Cardiac muscle cell (in vitro differentiated cells and primary cell): ENCODE data around the gene ZNF284. TPM values are rescaled to one million over a fixed set of nuclear protein-coding genes. Genes with fewer than 3 reads are reported as not detected.
"Not testable (repeated sequence)": the region's sequence is repeated elsewhere in the genome, so short reads cannot be mapped to it uniquely, and the experiment has no call there.

ENCODE experiments used
- DNase-seq, 2 donors: peaks; one replicate each; pipeline versions ENCODE4 v3.0.0 to v3.0.0-alpha.2; 2010 to 2017; ENCODE audit warnings: low read depth in 1 of 2, low spot score in 1 of 2
- H3K27ac ChIP-seq: fragments of 200-600 bp; sonication (generic); 2 replicates; pipeline ENCODE4 v1.5.1; 2016
- H3K27me3 ChIP-seq: fragments of 200-600 bp; sonication (generic); 2 replicates; pipeline ENCODE4 v1.6.0; 2016; ENCODE audit warnings: control low read depth
- H3K36me3 ChIP-seq: fragments of 200-600 bp; sonication (generic); 2 replicates; pipeline ENCODE4 v1.5.1; 2016; ENCODE audit warnings: control low read depth
- H3K4me1 ChIP-seq: fragments of 200-600 bp; sonication (generic); 2 replicates; pipeline ENCODE4 v1.8.1; 2017; ENCODE audit warnings: low read depth, mild to moderate bottlenecking, mixed run types
- H3K4me3 ChIP-seq: fragments of 200-600 bp; sonication (generic); 2 replicates; pipeline ENCODE4 v1.5.1; 2016; ENCODE audit warnings: mild to moderate bottlenecking
- H3K9me3 ChIP-seq: fragments of 200-600 bp; sonication (generic); 2 replicates; pipeline ENCODE4 v1.5.1; 2017; ENCODE audit warnings: low read depth, mild to moderate bottlenecking, control low read depth
- polyA plus RNA-seq: library from polyadenylated mRNA; unstranded; fragments of >200 nt; fragmentation: Nextera tagmentation; extraction: Ambion mirVana; gene quantifications from 2 replicates; pipeline ENCODE4 v1.2.1, GENCODE V29; 2016
- total RNA-seq: library from RNA; depleted of rRNA; stranded (reverse); fragments of >200 nt; gene quantifications from 2 replicates; pipeline ENCODE4 v1.2.3, GENCODE V29; 2016
- TF ChIP-seq, protein P1 (sequence below): IDR thresholded peaks from 2 replicates; pipeline ENCODE4 v1.5.1; 2012; ENCODE audit warnings: low read depth, mild to moderate bottlenecking, low read length

The ZNF284 gene
- total and polyA plus RNA-seq, 2 experiments from 2014 or later = 1.7 to 3.5 TPM

DNA sequence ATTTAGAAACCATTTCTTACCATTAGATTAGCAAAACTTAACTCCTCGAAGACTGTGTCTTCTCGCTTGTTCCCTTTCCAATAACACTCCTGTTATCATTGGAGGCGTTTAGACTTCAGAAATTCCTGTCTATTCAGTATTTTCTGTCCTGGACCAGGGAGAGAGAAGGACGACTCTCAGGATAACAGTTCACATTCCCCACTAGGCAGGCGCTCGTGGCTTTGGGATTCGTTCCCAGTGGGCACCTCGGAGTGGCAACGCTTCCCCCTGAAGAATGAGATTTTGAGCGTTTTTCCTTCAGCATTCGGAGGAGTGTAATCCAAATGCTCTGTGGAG, 40.8 kb downstream of the ZNF284 start:
- Histone ChIP-seq H3K4me3 (peak overlapping the region; percentile 83), H3K27ac (peak overlapping the region; percentile 80), H3K4me1 (peaks cover 3% of the 10 kb centered on the region), H3K27me3 (no peaks in the 10 kb centered on the region), H3K9me3 (no peaks in the 10 kb centered on the region), H3K36me3 (peaks cover 9% of the 10 kb centered on the region)
- TF ChIP-seq, protein P1, sequence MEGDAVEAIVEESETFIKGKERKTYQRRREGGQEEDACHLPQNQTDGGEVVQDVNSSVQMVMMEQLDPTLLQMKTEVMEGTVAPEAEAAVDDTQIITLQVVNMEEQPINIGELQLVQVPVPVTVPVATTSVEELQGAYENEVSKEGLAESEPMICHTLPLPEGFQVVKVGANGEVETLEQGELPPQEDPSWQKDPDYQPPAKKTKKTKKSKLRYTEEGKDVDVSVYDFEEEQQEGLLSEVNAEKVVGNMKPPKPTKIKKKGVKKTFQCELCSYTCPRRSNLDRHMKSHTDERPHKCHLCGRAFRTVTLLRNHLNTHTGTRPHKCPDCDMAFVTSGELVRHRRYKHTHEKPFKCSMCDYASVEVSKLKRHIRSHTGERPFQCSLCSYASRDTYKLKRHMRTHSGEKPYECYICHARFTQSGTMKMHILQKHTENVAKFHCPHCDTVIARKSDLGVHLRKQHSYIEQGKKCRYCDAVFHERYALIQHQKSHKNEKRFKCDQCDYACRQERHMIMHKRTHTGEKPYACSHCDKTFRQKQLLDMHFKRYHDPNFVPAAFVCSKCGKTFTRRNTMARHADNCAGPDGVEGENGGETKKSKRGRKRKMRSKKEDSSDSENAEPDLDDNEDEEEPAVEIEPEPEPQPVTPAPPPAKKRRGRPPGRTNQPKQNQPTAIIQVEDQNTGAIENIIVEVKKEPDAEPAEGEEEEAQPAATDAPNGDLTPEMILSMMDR = peak; percentile 5
- no peak for DNase-seq

DNA sequence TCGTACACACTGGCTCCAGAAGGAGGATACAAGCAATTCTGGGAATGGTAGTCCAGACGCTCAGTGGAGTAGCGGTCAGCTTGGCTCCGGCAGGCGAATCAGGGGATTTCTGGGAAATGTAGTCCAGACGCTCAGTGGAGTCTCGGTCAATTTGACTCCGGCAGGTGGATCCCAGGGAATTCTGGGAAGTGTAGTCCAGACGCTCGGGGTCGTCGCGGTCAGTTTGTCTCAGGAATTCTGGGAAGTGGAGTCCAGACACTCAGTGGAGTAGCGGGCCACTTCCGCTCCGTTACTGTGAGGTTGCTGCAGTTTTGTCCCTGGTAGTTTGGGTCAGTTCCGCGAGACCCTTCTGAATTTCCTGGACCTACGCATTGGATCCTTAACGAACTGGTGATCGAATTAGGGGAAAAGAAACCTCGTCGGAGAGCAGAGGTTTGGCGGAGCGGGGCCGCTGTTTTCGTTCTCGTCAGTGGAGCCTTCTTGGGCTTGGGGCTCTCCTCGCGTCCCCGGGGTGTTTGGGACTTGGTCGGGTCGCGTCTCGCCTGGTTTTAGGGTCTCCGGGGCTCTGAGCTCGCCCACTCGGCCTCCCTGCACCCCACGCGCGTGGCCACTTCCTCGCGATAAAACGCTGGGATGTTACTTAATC, 41.3 kb downstream of the ZNF284 start, which contains the start of gene ZNF225:
Gene ZNF225 (plus strand): TSS at position 262 of the 646 bp plus-strand sequence. CDS start 2,429 bp downstream, outside the sequence.
- Histone ChIP-seq H3K36me3 (peaks cover 12% of the 10 kb centered on the region), H3K4me3 (peak within 1 kb of the TSS; percentile 83), H3K27me3 (no peaks in the 10 kb centered on the region), H3K27ac (peak within 1 kb of the TSS; percentile 80), H3K9me3 (no peaks in the 10 kb centered on the region), H3K4me1 (peaks cover 3% of the 10 kb centered on the region)
- TF ChIP-seq, protein P1 = no peak
- DNase-seq = peak; percentile 99

DNA sequence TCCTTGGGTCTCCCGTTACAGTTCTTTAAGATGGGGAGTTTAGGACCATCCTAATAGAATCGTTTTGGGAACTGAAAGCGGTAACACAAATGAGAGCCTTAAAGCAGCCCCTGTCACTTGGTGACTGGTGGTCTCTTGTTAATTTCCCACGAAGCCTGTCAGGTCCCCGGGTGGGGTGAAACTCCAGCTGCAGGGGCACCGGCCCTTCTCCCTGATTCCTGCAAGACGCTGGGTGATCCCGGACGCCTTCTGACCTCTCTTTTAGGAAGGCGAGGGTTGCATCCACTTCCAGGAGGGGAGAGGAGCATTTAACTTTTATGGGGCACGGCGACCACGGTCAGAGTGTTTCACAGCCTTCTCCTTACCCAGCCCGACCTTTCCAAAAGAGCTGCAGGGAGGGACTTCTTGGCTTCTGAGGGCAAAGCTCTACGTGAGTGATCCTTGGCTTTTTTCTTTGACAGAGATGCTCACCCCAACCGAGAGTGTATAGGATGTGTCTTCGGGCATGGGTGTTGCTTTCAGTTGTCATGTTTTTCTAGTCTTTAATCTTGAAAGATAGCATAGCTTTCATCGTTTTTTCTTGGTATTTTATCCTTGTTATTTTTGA, 41.9 kb downstream of the ZNF284 start:
- DNase-seq = no peak
- H3K27me3 ChIP-seq = no peaks in the 10 kb centered on the region
- H3K4me1 ChIP-seq = peaks cover 3% of the 10 kb centered on the region
- TF ChIP-seq, protein P1 = no peak
- H3K9me3 ChIP-seq = no peaks in the 10 kb centered on the region
- H3K36me3 ChIP-seq = peaks cover 16% of the 10 kb centered on the region
- peak overlapping the region; percentile 83 for H3K4me3 ChIP-seq
- peak overlapping the region; percentile 65 for H3K27ac ChIP-seq

DNA sequence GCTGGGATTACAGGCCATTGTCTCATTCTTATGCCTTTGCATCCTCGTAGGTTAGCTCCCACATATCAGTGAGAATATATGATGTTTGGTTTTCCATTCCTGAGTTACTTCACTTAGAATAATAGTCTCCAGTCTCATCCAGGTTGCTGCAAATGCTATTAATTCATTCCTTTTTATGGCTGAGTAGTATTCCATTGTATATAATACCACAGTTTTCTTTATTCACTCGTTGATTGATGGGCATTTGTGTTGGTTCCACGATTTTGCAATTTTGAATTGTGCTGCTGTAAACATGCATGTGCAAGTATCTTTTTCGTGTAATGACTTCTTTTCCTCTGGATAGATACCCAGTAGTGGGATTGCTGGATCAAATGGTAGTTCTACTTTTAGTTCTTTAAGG, 49.2 kb downstream of the ZNF284 start:
- peaks cover 18% of the 10 kb centered on the region for H3K36me3 ChIP-seq
- H3K27me3 ChIP-seq, H3K27ac ChIP-seq, DNase-seq, H3K9me3 ChIP-seq, H3K4me1 ChIP-seq, H3K4me3 ChIP-seq: not testable (repeated sequence)

DNA sequence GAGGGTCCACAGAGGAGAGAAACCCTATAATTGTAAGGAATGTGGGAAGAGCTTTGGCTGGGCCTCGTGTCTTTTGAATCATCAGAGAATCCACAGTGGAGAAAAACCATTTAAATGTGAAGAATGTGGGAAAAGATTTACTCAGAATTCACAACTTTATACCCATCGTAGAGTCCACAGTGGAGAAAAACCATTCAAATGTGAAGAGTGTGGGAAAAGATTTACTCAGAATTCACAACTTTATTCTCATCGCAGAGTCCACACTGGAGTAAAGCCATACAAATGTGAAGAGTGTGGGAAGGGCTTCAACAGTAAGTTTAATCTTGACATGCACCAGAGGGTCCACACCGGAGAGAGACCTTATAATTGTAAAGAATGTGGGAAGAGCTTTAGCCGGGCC, 60.0 kb downstream of the ZNF284 start:
- Histone ChIP-seq H3K27me3 (no peaks in the 10 kb centered on the region), H3K27ac (no peak overlapping the region), H3K36me3 (peaks cover 17% of the 10 kb centered on the region), H3K4me1 (no peaks in the 10 kb centered on the region), H3K4me3 (no peak overlapping the region), H3K9me3 (no peaks in the 10 kb centered on the region)
- TF ChIP-seq, protein P1 = no peak
- DNase-seq = no peak

Other genes starting within 250 kb of the ZNF284 start
- gene ZNF283, start 244.8 kb upstream of the ZNF284 start, total RNA-seq = 26.8 and 33.7 TPM in 2 replicates
- gene ZNF283, start 244.8 kb upstream of the ZNF284 start, polyA plus RNA-seq = 9.8 and 22.4 TPM in 2 replicates
- gene ZNF404, start 188.2 kb upstream of the ZNF284 start, total RNA-seq = 2.5 and 4.4 TPM in 2 replicates
- 9.8 and 11.4 TPM in 2 replicates for gene ZNF404, start 188.2 kb upstream of the ZNF284 start, polyA plus RNA-seq
- 13.4 and 14.3 TPM in 2 replicates for gene ZNF45, start 136.9 kb upstream of the ZNF284 start, total RNA-seq
- 7.9 and 10.1 TPM in 2 replicates for gene ZNF45, start 136.9 kb upstream of the ZNF284 start, polyA plus RNA-seq
- 3.8 and 9.3 TPM in 2 replicates for gene ZNF221, start 120.9 kb upstream of the ZNF284 start, total RNA-seq
- 0.54 and 3.7 TPM in 2 replicates for gene ZNF221, start 120.9 kb upstream of the ZNF284 start, polyA plus RNA-seq
- 9.3 and 13.9 TPM in 2 replicates for gene ZNF155, start 88.0 kb upstream of the ZNF284 start, total RNA-seq
- gene ZNF155, start 88.0 kb upstream of the ZNF284 start, polyA plus RNA-seq = 9.0 and 16.7 TPM in 2 replicates
- 4.3 and 6.0 TPM in 2 replicates for gene ZNF230, start 69.2 kb upstream of the ZNF284 start, total RNA-seq
- gene ZNF230, start 69.2 kb upstream of the ZNF284 start, polyA plus RNA-seq = 3.1 and 4.7 TPM in 2 replicates
- 5.1 and 11.6 TPM in 2 replicates for gene ZNF222, start 46.8 kb upstream of the ZNF284 start, total RNA-seq
- gene ZNF222, start 46.8 kb upstream of the ZNF284 start, polyA plus RNA-seq = 3.2 and 5.1 TPM in 2 replicates
- 7.5 and 7.6 TPM in 2 replicates for gene ZNF223, start 20.1 kb upstream of the ZNF284 start, total RNA-seq
- gene ZNF223, start 20.1 kb upstream of the ZNF284 start, polyA plus RNA-seq = 5.1 and 8.1 TPM in 2 replicates
- gene ZNF224, start 22.2 kb downstream of the ZNF284 start, total RNA-seq = 12.0 and 29.3 TPM in 2 replicates
- 18.6 and 24.7 TPM in 2 replicates for gene ZNF224, start 22.2 kb downstream of the ZNF284 start, polyA plus RNA-seq
- gene ZNF225, start 41.2 kb downstream of the ZNF284 start, total RNA-seq = 5.8 and 7.7 TPM in 2 replicates
- gene ZNF225, start 41.2 kb downstream of the ZNF284 start, polyA plus RNA-seq = 3.6 and 4.8 TPM in 2 replicates
- gene ZNF234, start 69.4 kb downstream of the ZNF284 start, total RNA-seq = 6.0 and 16.4 TPM in 2 replicates
- 8.1 and 9.2 TPM in 2 replicates for gene ZNF234, start 69.4 kb downstream of the ZNF284 start, polyA plus RNA-seq
- 17.3 and 35.3 TPM in 2 replicates for gene ZNF226, start 92.9 kb downstream of the ZNF284 start, total RNA-seq
- 21.1 and 56.8 TPM in 2 replicates for gene ZNF226, start 92.9 kb downstream of the ZNF284 start, polyA plus RNA-seq
- 11.8 and 18.9 TPM in 2 replicates for gene ZNF227, start 140.4 kb downstream of the ZNF284 start, total RNA-seq
- 9.4 and 20.9 TPM in 2 replicates for gene ZNF227, start 140.4 kb downstream of the ZNF284 start, polyA plus RNA-seq
- 0.67 and 2.8 TPM in 2 replicates for gene ZNF233, start 187.7 kb downstream of the ZNF284 start, total RNA-seq
- gene ZNF233, start 187.7 kb downstream of the ZNF284 start, polyA plus RNA-seq = 5.0 and 6.0 TPM in 2 replicates
- gene ZNF235, start 232.9 kb downstream of the ZNF284 start, total RNA-seq = 4.8 and 4.9 TPM in 2 replicates
- gene ZNF235, start 232.9 kb downstream of the ZNF284 start, polyA plus RNA-seq = 5.3 and 5.7 TPM in 2 replicates